Measurements from ENCODE around the gene PLEKHO2.

- TF ChIP-seq CTCF (IDR thresholded peaks at IDR 0.05; ENCODE audit: insufficient read depth, low read length), result no peak
- no peak for TF ChIP-seq POLR2AphosphoS5 (IDR thresholded peaks at IDR 0.05; ENCODE audit: low read depth)
- no peak for TF ChIP-seq GABPA (IDR thresholded peaks at IDR 0.05; ENCODE audit: low read depth)
- no peak for TF ChIP-seq SPI1 (IDR thresholded peaks at IDR 0.05; ENCODE audit: borderline replicate concordance, low read depth)
- no peak for TF ChIP-seq REST (IDR thresholded peaks at IDR 0.05; ENCODE audit: insufficient replicate concordance, low read depth)
Measured at GRCh38 chr15:64865126-64865997, 23.6 kb downstream of the PLEKHO2 start.
